K562 (cell line): ENCODE results near the gene ADPRHL1. TPM values are rescaled to one million over a fixed set of nuclear protein-coding genes. Genes with fewer than 3 reads are reported as not detected.

Source experiments
- ATAC-seq: fragments of 200-7000 bp; cut with Tn5 transposase; 3 replicates; pipeline ENCODE4 v1.9.1; 2020; ENCODE audit warnings: moderate library complexity
- BruUV-seq: library from RNA; stranded (reverse); fragments of 400-500 nt; replicated peaks from 2 replicates; lab custom pipeline; 2021; lab: Mats Ljungman, UMichigan
- CTCF ChIA-PET: fragments of 300-600 bp; formaldehyde crosslinking; extraction: SDS; loops from one replicate; lab custom pipeline; 2021; ENCODE audit warnings: low intra/inter-chr PET ratio; lab: Yijun Ruan, JAX
- POLR2A ChIA-PET: fragments of 300-600, 350-650 bp; sonication (Branson Sonifier 250); formaldehyde crosslinking; extraction: SDS; loops from one replicate; lab custom pipeline; 2021; ENCODE audit warnings: antibody characterized with exemption, inconsistent platforms; lab: Yijun Ruan, JAX
- DNase-seq, 4 experiments: peaks; one replicate each; pipeline versions ENCODE4 v3.0.0 to v3.0.0-alpha.2; 2011 to 2018; ENCODE audit warnings: low spot score in 3 of 4, mixed read lengths in 3 of 4; ENCODE audit errors: extremely low read depth in 1 of 4
- FAIRE-seq: peaks from 2 replicates; lab custom pipeline; 2011; peaks lifted over from hg19 to GRCh38; lab: Jason Lieb, UNC
- H2AFZ ChIP-seq: 2 replicates; pipeline ENCODE4 v1.6.0; 2011; ENCODE audit warnings: low read depth, low read length, control low read depth, inconsistent platforms
- H3K27ac ChIP-seq: fragments of 200-600 bp; 3 replicates; pipeline ENCODE4 v1.8.0; 2011; ENCODE audit warnings: low read depth, mild to moderate bottlenecking, control low read depth, inconsistent platforms, low read length, moderate library complexity, mixed read lengths; ENCODE audit errors: extremely low read depth
- H3K27me3 ChIP-seq, 2 experiments: fragments of 300-600 bp in 1 of 2; 2 replicates in 1 of 2; 3 replicates in 1 of 2; pipeline versions ENCODE4 v1.6.0 to v1.8.0; 2011; ENCODE audit warnings: inconsistent platforms in 2 of 2, low read length in 2 of 2, mild to moderate bottlenecking in 1 of 2, mixed read lengths in 1 of 2, moderate library complexity in 1 of 2; ENCODE audit not compliant: control insufficient read depth in 2 of 2, insufficient read depth in 2 of 2
- H3K36me3 ChIP-seq: fragments of 300-600 bp; 3 replicates; pipeline ENCODE4 v1.8.0; 2011; ENCODE audit warnings: mild to moderate bottlenecking, low read length, inconsistent platforms; ENCODE audit not compliant: control insufficient read depth, insufficient read depth
- H3K4me1 ChIP-seq, 2 experiments: fragments of 200-600 bp in 1 of 2; replicated peaks in 1 of 2; 2 replicates in 1 of 2; 3 replicates in 1 of 2; pipeline versions ENCODE4 v1.5.1 to v1.8.0; 2011; ENCODE audit warnings: inconsistent platforms in 2 of 2, low read length in 2 of 2, mild to moderate bottlenecking in 1 of 2, mixed read lengths in 1 of 2, moderate library complexity in 1 of 2; ENCODE audit not compliant: control insufficient read depth in 2 of 2, insufficient read depth in 2 of 2
- H3K4me2 ChIP-seq: 2 replicates; pipeline ENCODE4 v1.6.1; 2011; ENCODE audit warnings: low read length, control low read depth, inconsistent platforms, mixed read lengths; ENCODE audit not compliant: insufficient read depth
- H3K4me3 ChIP-seq: fragments of 200-600 bp; sonication (generic), shearing (Covaris generic); 2 replicates; pipeline ENCODE4 v1.5.1; 2016; ENCODE audit warnings: control low read depth, inconsistent platforms
- H3K79me2 ChIP-seq: fragments of 200-600 bp; 3 replicates; pipeline ENCODE4 v1.8.0; 2011; ENCODE audit warnings: low read length, inconsistent platforms; ENCODE audit not compliant: control insufficient read depth, insufficient read depth
- H3K9ac ChIP-seq, 2 experiments: 2 replicates each; pipeline versions ENCODE4 v1.6.0 to v1.6.1; 2011; ENCODE audit warnings: low read depth in 2 of 2, low read length in 2 of 2, control low read depth in 1 of 2, inconsistent platforms in 1 of 2, mild to moderate bottlenecking in 1 of 2, mixed read lengths in 1 of 2; ENCODE audit not compliant: insufficient read depth in 1 of 2
- H3K9me1 ChIP-seq: one replicate; pipeline ENCODE4 v1.6.0; 2011; ENCODE audit warnings: inconsistent platforms, mild to moderate bottlenecking, low read length, moderate library complexity; ENCODE audit not compliant: control insufficient read depth, insufficient read depth
- H3K9me3 ChIP-seq: replicated peaks from 2 replicates; pipeline ENCODE4 v1.5.1; 2011; ENCODE audit warnings: low read depth, low read length, inconsistent platforms; ENCODE audit not compliant: control insufficient read depth, insufficient read depth
- H4K20me1 ChIP-seq: replicated peaks from 2 replicates; pipeline ENCODE4 v1.6.1; 2011; ENCODE audit warnings: low read length, inconsistent platforms, mixed read lengths; ENCODE audit not compliant: control insufficient read depth, insufficient read depth
- C11orf30 ChIP-seq: fragments of 450-650 bp; IDR thresholded peaks from 2 replicates; pipeline ENCODE4 v1.6.1; 2016; ENCODE audit warnings: low read depth, mild to moderate bottlenecking
- CAMTA2 ChIP-seq: fragments of 250-450 bp; sonication (Bioruptor Pico); conservative IDR thresholded peaks from 2 replicates; pipeline ENCODE4 v1.5.1; 2022
- EGR1 ChIP-seq: fragments of 450-650 bp; conservative IDR thresholded peaks from 2 replicates; pipeline ENCODE4 v1.6.1; 2017; ENCODE audit warnings: mild to moderate bottlenecking
- FIP1L1 ChIP-seq: fragments of 200-400 bp; formaldehyde crosslinking; IDR thresholded peaks from 2 replicates; pipeline ENCODE4 v1.6.1; 2018; ENCODE audit warnings: mild to moderate bottlenecking, low read depth, low read length; ENCODE audit not compliant: poor library complexity, severe bottlenecking
- HES1 ChIP-seq: fragments of 450-650 bp; IDR thresholded peaks from 2 replicates; pipeline ENCODE4 v1.6.1; 2016; ENCODE audit warnings: low read depth, mild to moderate bottlenecking, moderate library complexity
- MTA1 ChIP-seq: fragments of 450-650 bp; IDR thresholded peaks from 2 replicates; pipeline ENCODE4 v1.6.1; 2017; ENCODE audit warnings: borderline replicate concordance
- NCOA6 ChIP-seq: fragments of 450-650 bp; IDR thresholded peaks from 2 replicates; pipeline ENCODE4 v1.6.1; 2017; ENCODE audit warnings: mild to moderate bottlenecking
- NONO ChIP-seq, 2 experiments: fragments of 200-400 bp in 1 of 2; fragments of 450-650 bp in 1 of 2; formaldehyde crosslinking in 1 of 2; IDR thresholded peaks; 2 replicates each; pipeline ENCODE4 v1.6.1; 2017; ENCODE audit warnings: low read depth in 2 of 2, mild to moderate bottlenecking in 2 of 2, moderate library complexity in 2 of 2, low read length in 1 of 2
- PYGO2 ChIP-seq: fragments of 450-650 bp; IDR thresholded peaks from 2 replicates; pipeline ENCODE4 v1.6.1; 2016; ENCODE audit warnings: mild to moderate bottlenecking, missing genetic modification characterization, moderate library complexity, missing compliant biosample characterization
- RBBP5 ChIP-seq: fragments of 200-600 bp; sonication (generic); IDR thresholded peaks from 2 replicates; pipeline ENCODE4 v1.6.1; 2012; ENCODE audit warnings: borderline replicate concordance, mild to moderate bottlenecking, low read length, control low read depth, inconsistent platforms; ENCODE audit not compliant: insufficient read depth, poor library complexity, severe bottlenecking
- RNF2 ChIP-seq: sonication (generic); IDR thresholded peaks from 2 replicates; pipeline ENCODE4 v1.6.1; 2016
- SMARCC2 ChIP-seq: fragments of 450-650 bp; IDR thresholded peaks from 2 replicates; pipeline ENCODE4 v1.6.1; 2017; ENCODE audit warnings: antibody characterized with exemption, moderate library complexity, mild to moderate bottlenecking, low read depth
- TAF9B ChIP-seq: fragments of 450-650 bp; IDR thresholded peaks from 2 replicates; pipeline ENCODE4 v1.6.1; 2018; ENCODE audit warnings: mild to moderate bottlenecking; ENCODE audit not compliant: partially characterized antibody
- TCFL5 ChIP-seq: fragments of 250-450 bp; sonication (Bioruptor Pico); conservative IDR thresholded peaks from 2 replicates; pipeline ENCODE4 v1.6.1; 2021; ENCODE audit warnings: mild to moderate bottlenecking, moderate library complexity, matching md5 sums
- TRIM28 ChIP-seq: fragments of 450-650 bp; IDR thresholded peaks from 2 replicates; pipeline ENCODE4 v1.6.1; 2017
- ZNF253 ChIP-seq: fragments of 250-450 bp; sonication (Bioruptor Pico); conservative IDR thresholded peaks from 2 replicates; pipeline ENCODE4 v1.6.1; 2021; ENCODE audit warnings: mild to moderate bottlenecking
- WGBS: fragments of 100-300 bp; shearing (Covaris generic); methylation state at CpG from one replicate; pipeline ENCODE4 v1.1.6; 2016; ENCODE audit warnings: low coverage, mixed read lengths; ENCODE audit not compliant: insufficient coverage; ENCODE audit errors: missing lambda C conversion rate; 5-methylcytosine and 5-hydroxymethylcytosine counted together
- in situ Hi-C: fragments of 300-500 bp; cut with MboI; formaldehyde crosslinking; loops from 4 replicates; pipeline ENCODE4 v1.15.0; 2018; ENCODE audit warnings: inconsistent platforms, mixed read lengths
- intact Hi-C: fragments of 100-400 bp; cut with micrococcal nuclease; formaldehyde crosslinking; loops from 2 replicates; pipeline ENCODE4 v1.14.2; 2022
- polyA plus RNA-seq, 8 experiments: library from polyadenylated mRNA; depleted of rRNA in 4 of 8; stranded (reverse) in 5 of 8; unstranded in 3 of 8; fragments of >200 nt; fragmentation: Nextera tagmentation in 2 of 8; fragmentation: Illumina TruSeq in 1 of 8; extraction: Ambion mirVana in 2 of 8; extraction: Trizol in 1 of 8; gene quantifications; 2 replicates each; pipeline versions ENCODE4 v1.2.1 to v1.2.3, GENCODE V29; 2011 to 2014; ENCODE audit warnings: inconsistent platforms in 1 of 8, missing spikeins in 1 of 8
- total RNA-seq, 7 experiments: library from RNA; depleted of rRNA in 6 of 7; stranded (reverse); fragments of >200 nt in 6 of 7; fragmentation: Illumina TruSeq in 2 of 7; extraction: Trizol in 2 of 7; gene quantifications; 2 replicates each; pipeline versions ENCODE4 v1.2.1 to v1.2.3, GENCODE V29; 2011 to 2021; ENCODE audit warnings: low replicate concordance in 1 of 7
- TF ChIP-seq, protein P1 (sequence below): fragments of 250-450 bp; sonication (Bioruptor Pico); IDR thresholded peaks from 2 replicates; pipeline ENCODE4 v1.4.0; 2020

Gene ADPRHL1
- total and polyA plus RNA-seq, 9 of the 15 experiments (the other 6 are each of a cell fraction or from before 2014, with no cell fraction given), result 0.06 to 0.76 (median 0.37) TPM; not detected in 1

DNA sequence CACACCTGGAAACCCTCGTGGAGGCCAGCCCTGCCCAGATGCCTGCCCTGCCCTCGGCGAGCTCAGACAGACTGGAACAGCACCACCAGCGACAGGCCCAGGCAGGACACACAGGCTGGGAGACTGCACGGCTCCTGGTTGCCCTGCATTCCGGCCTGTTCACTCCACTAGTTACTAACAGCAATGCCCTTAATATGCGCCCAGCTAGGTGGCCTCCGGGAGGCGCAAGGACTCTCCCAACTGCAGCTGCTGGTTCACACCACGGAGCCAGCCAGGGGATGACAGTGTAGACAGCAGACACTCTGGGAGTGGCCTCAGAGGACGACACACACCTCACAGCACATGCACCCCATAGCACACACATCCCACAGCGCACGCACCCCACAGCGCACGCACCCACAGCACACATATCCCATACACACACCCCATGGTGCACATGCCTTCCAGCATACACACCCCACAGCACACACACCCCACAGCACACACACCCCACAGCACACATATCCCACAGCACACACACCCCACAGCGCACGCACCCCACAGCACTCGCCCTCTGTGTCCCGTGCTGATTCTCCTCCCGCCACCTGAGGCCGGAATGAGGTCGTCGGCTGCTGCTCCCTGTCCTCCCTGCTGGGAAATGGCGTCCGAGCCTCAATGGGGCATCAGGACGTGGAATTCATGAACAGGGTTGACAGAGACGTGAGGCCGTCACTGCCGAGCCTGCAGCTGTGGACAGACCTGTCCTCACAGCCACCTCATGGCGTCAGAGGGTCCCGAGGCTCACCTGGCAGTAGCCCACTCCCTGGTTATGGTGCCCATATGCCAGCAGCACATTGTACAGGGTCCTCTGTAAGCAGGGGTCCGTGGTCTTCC, 103.0 kb downstream of the ADPRHL1 start:
- Histone ChIP-seq H3K4me3 (no peak overlapping the region), H3K9ac (no peak overlapping the region; a peak in 1 of 4 replicates), H3K9me3 (no peaks in the 10 kb centered on the region; the same call in none of the 2 replicates), H2AFZ (no peak overlapping the region), H3K36me3 (peaks cover 19% of the 10 kb centered on the region; the same call in 2 of the 3 replicates), H3K9me1 (no peaks in the 10 kb centered on the region), H3K4me2 (no peak overlapping the region), H3K79me2 (no peaks in the 10 kb centered on the region; the same call in 2 of the 3 replicates), H3K27ac (no peak overlapping the region), H3K27me3 (no peaks in the 10 kb centered on the region), H3K4me1 (peaks cover 0 to 6% of the 10 kb centered on the region in 2 experiments; a peak in 2 of 5 replicates), H4K20me1 (no peaks in the 10 kb centered on the region)
- DNase-seq, result no peak
- WGBS, result 93% methylated on average over 18 of the region's 32 CpGs
- BruUV-seq, result no TSS peak
- CTCF ChIA-PET, result no interaction called here
- ATAC-seq, result no peak
- intact Hi-C loops (no loop called here), in situ Hi-C loops (no loop called here)
- POLR2A ChIA-PET, result no interaction called here
- FAIRE-seq, result no peak
- no peak for TF ChIP-seq HES1
- no peak for TF ChIP-seq TRIM28
- no peak for TF ChIP-seq C11orf30
- no peak for TF ChIP-seq ZNF253 (CRISPR knock-in tag)
- no peak for TF ChIP-seq TAF9B
- TF ChIP-seq NONO (IDR thresholded peaks at IDR 0.05; ENCODE audit: low read depth in 2 of 2, low read length in 1 of 2), result no peak
- TF ChIP-seq MTA1, result no peak
- TF ChIP-seq SMARCC2, result no peak
- TF ChIP-seq EGR1, result no peak
- no peak for TF ChIP-seq FIP1L1
- no peak for TF ChIP-seq RNF2
- TF ChIP-seq RBBP5, result no peak
- TF ChIP-seq TCFL5 (CRISPR knock-in tag), result no peak
- TF ChIP-seq, protein P1, sequence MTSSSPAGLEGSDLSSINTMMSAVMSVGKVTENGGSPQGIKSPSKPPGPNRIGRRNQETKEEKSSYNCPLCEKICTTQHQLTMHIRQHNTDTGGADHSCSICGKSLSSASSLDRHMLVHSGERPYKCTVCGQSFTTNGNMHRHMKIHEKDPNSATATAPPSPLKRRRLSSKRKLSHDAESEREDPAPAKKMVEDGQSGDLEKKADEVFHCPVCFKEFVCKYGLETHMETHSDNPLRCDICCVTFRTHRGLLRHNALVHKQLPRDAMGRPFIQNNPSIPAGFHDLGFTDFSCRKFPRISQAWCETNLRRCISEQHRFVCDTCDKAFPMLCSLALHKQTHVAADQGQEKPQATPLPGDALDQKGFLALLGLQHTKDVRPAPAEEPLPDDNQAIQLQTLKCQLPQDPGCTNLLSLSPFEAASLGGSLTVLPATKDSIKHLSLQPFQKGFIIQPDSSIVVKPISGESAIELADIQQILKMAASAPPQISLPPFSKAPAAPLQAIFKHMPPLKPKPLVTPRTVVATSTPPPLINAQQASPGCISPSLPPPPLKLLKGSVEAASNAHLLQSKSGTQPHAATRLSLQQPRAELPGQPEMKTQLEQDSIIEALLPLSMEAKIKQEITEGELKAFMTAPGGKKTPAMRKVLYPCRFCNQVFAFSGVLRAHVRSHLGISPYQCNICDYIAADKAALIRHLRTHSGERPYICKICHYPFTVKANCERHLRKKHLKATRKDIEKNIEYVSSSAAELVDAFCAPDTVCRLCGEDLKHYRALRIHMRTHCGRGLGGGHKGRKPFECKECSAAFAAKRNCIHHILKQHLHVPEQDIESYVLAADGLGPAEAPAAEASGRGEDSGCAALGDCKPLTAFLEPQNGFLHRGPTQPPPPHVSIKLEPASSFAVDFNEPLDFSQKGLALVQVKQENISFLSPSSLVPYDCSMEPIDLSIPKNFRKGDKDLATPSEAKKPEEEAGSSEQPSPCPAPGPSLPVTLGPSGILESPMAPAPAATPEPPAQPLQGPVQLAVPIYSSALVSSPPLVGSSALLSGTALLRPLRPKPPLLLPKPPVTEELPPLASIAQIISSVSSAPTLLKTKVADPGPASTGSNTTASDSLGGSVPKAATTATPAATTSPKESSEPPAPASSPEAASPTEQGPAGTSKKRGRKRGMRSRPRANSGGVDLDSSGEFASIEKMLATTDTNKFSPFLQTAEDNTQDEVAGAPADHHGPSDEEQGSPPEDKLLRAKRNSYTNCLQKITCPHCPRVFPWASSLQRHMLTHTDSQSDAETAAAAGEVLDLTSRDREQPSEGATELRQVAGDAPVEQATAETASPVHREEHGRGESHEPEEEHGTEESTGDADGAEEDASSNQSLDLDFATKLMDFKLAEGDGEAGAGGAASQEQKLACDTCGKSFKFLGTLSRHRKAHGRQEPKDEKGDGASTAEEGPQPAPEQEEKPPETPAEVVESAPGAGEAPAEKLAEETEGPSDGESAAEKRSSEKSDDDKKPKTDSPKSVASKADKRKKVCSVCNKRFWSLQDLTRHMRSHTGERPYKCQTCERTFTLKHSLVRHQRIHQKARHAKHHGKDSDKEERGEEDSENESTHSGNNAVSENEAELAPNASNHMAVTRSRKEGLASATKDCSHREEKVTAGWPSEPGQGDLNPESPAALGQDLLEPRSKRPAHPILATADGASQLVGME, result no peak
- no peak for TF ChIP-seq PYGO2
- TF ChIP-seq NCOA6, result no peak
- no peak for TF ChIP-seq CAMTA2 (CRISPR knock-in tag)
